WI38 (cell line): ENCODE measurements around the gene TMEM120B.

Experiments used
- H3K4me3 ChIP-seq: 2 replicates; pipeline ENCODE4 v1.5.1; 2011; ENCODE audit warnings: low read depth, mild to moderate bottlenecking, control low read depth, low read length
- TF ChIP-seq, protein P1 (sequence below): IDR thresholded peaks from 2 replicates; pipeline ENCODE4 v1.5.1; 2012; ENCODE audit warnings: low read depth, mild to moderate bottlenecking, control low read depth, low read length

The TMEM120B gene

GRCh38 chr12:121808623-121809022, 96.1 kb downstream of the TMEM120B start:
- H3K4me3 ChIP-seq, result no peak overlapping the region

GRCh38 chr12:121809712-121810116, 97.2 kb downstream of the TMEM120B start:
- TF ChIP-seq, protein P1, sequence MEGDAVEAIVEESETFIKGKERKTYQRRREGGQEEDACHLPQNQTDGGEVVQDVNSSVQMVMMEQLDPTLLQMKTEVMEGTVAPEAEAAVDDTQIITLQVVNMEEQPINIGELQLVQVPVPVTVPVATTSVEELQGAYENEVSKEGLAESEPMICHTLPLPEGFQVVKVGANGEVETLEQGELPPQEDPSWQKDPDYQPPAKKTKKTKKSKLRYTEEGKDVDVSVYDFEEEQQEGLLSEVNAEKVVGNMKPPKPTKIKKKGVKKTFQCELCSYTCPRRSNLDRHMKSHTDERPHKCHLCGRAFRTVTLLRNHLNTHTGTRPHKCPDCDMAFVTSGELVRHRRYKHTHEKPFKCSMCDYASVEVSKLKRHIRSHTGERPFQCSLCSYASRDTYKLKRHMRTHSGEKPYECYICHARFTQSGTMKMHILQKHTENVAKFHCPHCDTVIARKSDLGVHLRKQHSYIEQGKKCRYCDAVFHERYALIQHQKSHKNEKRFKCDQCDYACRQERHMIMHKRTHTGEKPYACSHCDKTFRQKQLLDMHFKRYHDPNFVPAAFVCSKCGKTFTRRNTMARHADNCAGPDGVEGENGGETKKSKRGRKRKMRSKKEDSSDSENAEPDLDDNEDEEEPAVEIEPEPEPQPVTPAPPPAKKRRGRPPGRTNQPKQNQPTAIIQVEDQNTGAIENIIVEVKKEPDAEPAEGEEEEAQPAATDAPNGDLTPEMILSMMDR, result no peak
- no peak overlapping the region for H3K4me3 ChIP-seq

More at GRCh38 chr12:121808623-121809022, 96.1 kb downstream of the TMEM120B start:
- TF ChIP-seq, protein P1, result no peak

GRCh38 chr12:121810234-121810817, 97.8 kb downstream of the TMEM120B start:
- TF ChIP-seq, protein P1, result no peak
- H3K4me3 ChIP-seq, result no peak overlapping the region

DNA sequence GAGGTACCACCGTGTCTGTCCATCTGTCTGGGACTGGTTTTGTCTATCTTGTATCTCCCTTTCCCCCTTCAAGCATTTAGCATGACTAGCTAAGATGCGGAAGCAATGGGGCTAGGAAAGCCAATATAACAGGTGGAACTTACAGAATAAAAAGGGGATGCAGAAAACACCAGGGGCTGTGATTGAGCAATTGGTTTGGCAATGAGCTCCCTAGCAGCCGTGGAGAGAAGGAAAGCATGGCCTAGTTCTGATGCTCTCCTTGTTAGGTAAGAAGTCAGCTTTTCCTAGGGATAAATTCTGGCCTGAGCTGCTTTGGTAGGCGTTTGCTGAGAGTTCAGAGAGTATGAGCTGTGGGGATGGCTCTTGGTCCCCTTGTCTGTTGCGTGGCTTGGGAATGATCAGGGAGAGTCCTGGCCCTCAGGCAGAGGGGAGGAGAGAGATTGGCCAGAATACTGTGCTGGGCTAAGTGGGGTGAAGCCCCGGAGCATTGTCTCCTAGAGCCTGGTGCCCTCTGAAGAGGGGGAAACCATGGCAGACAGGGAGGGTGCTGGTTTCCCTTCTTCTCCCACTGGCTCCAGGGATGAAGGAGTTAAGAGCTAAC, 98.4 kb downstream of the TMEM120B start:
- TF ChIP-seq, protein P1, result no peak
- peak overlapping the region; percentile 65 for H3K4me3 ChIP-seq

DNA sequence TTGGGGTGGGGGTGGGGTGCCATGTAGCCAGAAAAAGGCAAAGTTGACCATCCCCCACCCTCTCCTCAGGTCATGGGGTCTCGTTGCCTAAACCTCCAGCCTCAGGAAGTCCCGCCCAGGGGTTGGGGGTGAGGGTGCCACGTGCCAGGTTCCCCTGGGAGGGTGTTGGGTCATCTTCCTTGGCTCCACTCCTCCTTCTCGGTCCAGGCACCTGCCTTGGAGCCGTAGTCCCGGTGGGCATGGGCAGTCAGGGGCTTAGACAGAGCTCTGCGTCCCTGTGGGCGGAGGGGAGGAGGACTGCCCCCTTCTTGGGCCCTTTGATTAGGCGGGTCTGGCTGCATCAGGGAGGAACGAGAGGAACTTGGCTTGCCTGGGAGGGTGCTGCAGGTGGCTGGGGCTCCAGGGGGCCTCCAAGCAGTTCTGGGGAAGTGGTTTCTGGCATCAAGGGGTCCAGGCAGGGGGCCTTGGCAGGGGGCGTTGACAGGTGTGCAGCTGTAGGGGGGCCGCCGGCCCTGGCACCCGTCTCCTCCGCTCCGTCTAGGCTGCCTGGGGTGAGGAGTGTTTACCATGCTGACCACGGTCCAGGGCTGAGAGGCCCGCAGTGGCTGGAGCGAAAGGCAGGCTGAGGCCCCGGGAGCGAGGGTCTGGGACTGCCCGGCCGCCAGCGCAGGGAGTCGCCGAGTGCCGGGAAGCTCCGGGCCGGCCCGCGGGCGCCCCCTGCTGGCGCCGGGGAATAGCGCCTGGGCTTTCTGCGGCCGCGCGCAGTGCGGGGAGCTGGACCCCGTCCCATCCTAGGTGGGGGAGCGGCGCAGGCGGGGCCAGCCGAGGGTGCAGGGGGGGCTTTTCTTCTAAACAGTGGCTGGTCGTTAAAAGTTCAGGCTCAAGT, 99.1 kb downstream of the TMEM120B start:
- TF ChIP-seq, protein P1, result peak; percentile 90

GRCh38 chr12:121812320-121812871, 99.8 kb downstream of the TMEM120B start:
- TF ChIP-seq, protein P1, result no peak
- peak overlapping the region; percentile 65 for H3K4me3 ChIP-seq

More for the DNA sequence above, 99.1 kb downstream of the TMEM120B start:
- peak overlapping the region; percentile 65 for H3K4me3 ChIP-seq
